HG03097 (cell line): ENCODE data around the gene ACSS1.

Source experiments
- ATAC-seq: cut with Tn5 transposase; IDR thresholded peaks from one replicate; pipeline ENCODE4 v1.9.1; 2021; ENCODE audit not compliant: unreplicated experiment, low FRiP score

The ACSS1 gene

DNA sequence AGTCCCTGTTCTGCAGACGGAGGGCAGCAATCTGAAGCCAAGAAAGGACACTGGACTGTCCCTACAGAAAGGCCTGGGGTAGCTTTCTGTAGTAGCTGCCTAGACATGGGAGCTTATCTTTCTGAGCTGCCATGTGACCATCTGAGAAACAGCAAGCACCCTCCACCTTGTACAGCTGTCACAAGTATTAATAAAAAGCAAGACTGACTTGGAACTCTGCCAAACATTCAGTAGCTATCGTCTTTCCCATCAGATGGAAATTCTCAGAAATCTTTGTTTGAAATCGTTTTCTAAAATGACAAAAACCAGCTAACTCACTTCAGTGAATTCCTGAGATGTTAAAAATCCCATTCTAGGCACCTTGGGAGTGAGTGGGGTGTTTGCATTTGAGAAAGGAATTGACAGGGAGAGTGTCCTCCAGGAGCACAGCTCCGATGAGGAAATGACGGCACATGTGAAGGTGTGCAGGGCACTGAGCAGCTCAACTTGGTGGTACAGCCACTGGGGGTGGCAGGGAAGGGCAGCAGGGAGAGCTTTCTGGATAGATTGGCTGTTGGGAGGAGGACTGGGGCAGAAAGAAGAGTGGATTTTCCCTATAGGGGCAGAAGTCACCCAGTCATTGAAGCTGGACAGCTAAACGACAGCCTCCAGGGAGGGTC, 24.5 kb downstream of the ACSS1 start:
- no peak for ATAC-seq

DNA sequence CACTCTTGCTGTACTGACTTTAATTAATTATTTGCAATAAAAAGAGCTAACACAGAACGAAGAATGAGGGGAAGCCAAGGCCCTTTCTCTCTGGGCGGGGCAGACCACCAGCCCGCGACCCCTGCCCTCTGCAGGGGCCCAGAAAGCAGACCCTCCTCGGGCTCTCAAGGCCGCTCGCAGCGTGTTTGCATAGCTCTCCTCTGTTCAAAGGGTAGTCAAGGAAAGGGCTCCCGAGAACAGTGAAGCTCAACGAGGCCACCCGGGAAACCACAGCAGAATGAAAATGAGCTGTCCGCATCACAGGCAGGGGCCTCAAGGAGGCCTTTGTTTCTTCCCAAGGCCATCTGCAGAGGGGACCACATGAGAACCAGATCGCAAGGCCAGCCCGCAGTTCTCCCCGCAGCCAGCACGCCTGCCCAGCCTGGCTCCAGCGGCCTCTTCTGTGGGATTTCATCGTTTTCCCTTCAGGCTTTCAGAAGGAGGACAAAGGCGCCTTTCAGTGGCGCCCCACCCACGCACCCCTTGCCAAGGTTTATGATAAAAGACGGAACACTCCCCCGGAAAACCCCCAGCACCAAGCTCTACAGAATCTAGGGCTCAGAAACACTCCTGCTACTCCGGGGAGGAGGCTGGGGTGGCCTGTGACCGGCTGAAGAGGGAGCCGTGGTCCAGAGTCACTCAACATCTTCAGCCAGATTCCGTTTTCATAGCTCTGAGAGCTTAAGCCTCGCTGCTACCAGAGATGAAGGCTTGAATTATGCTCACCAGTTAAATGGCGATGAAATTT, 25.3 kb downstream of the ACSS1 start:
- ATAC-seq = no peak

DNA sequence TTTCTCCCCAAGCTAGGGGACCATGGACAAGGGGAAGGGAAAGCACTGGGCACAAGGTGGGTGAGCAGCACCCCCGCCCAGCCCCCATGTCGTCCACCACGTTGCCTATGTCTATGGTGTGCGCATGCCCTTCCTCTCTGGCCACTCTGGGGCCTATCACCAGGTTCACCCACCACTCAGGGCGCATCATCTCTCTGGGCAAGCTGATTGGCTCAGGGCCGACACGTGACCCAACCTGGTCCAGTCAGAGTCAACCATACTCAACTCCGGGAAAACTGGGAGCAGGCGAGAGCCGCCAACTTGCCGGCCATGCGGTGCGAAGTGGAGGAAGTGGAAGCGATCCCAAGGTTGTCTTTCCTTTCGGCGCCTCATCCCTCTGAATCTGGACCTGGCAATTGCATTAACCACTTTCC, 25.9 kb downstream of the ACSS1 start:
- no peak for ATAC-seq

DNA sequence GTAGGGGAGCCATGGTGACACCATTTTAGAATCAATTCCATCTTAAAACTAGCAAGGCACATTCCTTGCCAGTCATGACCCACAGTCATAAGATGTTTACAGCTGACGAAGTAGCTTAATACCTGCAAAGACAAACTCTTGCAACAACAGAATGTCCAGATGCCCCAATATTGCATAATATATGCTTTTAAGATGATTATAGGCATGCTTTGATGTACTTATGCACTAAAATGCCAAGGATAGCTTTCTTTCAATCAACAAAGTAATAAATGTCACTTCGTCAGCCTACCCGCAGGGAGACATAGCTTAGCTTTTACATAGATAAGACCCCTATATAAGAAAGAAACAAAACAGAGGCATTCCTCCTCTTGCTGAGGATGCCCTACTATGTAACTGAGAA, 26.7 kb downstream of the ACSS1 start:
- ATAC-seq = no peak

DNA sequence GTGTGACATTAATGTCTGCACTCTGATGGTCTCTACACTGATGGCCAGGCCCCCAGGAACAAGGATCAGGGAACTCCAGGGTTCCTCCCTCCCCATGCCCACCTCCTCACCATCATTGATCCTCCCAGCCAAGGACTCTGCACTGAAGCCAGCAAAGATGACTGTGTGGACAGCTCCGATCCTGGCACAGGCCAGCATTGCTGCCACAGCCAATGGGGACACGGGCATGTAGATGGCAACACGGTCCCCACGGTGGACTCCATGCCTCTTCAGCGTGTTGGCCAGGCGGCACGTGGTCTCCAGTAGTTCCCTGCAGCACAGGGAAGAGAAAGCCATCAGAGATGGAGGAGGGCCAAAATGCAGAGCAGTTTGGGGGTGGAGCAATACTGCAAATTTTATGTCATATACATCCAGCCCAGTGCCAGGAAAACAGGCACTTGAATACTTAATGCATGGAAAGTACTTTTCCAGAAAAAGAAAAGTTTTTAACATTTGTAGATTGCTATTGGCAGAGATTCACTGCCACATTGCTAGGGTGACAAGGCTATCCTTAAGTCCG, 27.2 kb downstream of the ACSS1 start:
- no peak for ATAC-seq

DNA sequence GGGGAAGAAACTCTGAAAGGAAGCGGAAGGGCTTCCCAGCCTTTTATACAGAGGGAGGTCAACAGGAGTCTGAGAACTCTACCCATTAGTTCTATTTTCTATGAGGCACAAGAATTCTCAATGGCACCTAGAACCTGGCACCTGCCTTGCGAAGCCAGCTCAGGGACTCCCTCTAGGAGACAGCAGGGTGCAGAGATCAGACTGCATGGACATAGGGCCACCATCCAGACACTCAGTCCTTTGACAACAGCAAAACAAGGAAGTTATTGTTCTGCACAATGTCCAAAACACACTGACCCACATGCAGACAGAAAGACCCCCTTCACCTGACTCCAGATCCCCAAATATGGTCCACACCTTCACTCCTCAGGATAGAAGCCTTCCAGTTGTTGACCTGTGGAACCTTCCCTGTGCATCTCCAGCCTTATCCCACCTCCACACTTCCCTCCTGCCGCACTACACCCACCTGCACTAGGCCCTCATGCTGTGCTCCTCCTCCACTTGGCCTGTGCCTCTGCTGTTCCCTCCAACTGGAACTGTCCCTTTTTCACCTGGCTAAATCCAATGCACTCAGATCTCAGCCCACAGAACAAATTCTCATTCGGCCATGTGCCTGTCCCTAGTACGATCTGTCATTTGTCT, 27.8 kb downstream of the ACSS1 start:
- no peak for ATAC-seq

DNA sequence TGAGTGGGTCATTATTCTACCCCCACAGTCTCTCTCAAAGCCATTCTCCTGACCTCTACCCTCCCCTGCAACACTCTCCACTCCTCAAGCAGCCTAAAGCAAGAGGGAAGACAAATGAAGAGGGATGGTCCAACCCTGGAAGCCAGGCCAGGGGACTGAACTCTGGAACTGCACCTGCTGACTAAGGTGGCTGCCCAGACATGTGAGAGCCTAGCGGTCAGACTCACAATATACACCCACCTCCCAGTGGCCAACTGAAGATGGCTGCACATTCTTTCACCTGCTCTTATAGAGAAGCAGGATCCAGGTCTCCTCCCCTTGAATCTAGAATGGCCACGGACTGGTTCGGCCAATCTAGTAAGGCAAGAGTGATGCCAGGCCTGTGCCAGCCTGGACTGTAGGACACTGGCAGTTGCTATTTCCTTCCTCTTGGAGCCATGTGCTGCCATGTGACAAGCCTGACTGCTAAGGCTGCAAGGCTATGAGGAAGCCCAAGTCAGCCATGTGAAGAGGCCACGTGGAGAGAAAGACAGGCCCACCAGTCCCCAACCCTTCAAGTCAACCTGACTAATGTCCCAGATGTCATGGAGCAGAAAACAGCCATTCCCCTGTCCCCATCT, 31.8 kb downstream of the ACSS1 start:
- ATAC-seq = no peak

DNA sequence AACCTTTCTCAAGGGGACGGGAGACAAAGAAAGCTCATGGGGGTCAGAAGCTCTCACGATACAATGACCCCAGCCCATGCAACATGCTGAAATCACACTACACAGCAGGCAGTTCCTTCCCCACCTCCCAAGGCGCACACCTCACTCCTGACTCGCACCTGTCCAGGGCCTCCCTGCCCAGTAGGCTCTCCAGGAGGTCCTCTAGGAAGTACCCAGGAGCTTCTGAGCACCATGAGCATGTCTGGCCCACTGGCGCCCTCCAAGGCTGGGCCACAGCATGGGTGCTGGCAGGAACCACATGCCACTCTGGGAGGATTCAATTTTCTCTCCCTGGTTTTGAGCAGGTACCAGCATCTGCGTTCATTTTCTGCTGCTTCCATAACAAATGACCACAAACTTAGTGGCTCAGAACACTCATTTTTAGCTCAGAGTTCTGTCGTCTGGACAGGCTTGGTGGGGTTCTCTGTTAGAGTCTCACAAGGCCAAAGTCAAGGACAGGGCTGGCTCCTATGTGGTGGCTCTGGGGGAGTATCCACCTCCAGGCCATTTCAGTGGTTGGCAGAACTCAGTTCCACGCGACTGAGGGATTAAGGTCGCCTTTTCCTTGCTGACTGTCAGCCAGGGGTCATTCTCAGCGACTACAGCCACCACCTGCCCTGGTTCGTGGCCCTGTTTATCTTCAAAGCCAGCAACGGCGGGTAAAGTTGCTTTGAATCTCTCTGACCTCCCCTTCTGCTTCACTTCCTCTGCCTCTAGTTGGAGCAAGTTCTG, 32.7 kb downstream of the ACSS1 start:
- ATAC-seq = no peak

DNA sequence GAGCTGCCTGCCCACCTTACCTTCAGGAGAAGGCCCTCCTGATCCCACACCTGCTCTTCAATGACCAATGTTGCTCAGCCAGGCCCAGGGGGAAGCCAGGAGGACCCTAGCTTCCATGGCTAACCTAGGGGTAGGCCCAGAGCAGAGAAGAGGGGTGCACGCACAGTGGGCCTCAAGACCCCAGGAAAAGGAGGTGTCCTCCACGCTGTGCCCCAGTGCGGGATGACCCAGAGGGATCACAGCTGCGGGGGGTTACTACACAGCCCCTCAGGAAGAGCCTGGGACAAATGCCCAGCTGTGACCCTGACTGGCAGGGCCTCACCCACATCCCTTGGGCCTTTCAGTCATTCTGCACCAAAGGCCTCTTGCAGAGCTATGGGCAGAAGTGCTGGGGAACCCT, 33.8 kb downstream of the ACSS1 start:
- no peak for ATAC-seq

DNA sequence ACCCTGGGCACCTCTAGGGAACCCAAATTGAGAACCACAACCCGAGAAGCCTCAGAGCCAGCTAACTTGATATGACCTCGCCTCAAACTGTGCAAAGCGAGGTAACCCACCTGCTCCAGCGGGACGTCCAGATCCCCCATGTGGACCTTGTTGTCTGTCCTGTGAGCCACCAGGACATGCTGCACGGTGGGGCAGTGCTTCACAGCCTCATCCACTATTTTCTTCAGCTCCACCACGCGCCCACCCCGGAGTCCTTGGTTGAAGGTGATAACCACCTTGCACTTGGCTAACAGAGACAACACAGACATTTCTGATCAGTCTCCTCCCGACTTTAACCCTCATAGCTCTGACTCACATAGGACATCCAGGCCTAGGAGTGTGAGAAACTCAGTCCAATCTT, 34.6 kb downstream of the ACSS1 start:
- ATAC-seq = no peak

DNA sequence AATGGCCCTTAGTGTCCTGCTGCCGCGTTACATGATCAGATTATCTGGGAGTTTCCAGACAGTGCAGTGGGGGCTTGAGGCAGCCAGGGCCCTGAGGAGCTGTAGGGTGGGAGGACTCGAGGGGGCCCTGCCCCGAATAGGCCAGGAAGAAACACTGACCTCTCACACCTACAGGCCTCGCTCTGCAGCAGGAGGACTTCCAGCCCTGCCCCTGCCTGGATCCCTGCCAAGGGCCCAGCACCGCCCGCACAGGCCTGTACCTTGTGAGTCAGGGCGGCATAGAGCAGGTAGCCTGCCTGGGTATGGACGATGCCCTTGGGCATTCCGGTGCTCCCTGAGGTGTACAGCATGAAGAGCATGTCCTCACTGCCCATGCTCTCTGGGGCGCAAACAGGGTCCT, 35.3 kb downstream of the ACSS1 start:
- ATAC-seq = no peak

DNA sequence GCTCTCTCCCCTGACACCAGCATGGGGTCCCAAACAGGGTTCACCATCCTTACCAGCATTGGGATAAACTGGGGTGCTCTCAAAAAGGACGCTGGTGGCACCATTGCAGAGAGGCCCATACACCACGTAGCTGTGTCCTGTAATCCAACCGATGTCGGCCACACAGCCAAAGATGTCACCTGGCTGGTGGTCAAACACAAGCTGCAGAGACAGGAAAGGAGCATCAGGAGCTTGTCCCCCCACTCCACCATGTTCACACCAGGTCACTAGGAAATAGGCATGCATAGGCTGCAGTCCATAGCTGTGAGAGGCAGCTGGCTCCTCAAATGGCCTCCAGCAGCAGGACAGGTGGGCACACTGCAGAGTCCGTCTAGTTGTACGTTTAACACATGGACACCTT, 36.6 kb downstream of the ACSS1 start:
- no peak for ATAC-seq

DNA sequence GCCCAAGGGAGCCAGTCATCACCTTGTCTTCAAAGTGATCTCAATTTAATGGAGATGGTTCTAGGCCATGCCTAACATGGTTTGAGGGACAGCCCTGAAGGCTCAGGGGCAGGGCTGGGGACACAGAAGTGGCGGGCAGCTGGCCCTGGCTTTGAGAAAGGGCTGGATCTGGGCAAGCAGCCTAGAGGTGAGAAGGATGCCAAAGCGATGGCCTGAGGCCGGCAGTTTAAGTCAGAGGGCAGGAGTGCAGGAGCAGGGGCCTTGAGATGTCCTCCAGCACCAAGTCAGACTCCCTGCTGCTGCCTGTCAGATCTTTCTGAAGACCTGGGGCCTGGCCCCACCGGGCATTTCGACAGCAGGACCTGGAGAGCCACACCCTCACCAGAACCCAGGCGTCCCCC, 37.0 kb downstream of the ACSS1 start:
- ATAC-seq = no peak

DNA sequence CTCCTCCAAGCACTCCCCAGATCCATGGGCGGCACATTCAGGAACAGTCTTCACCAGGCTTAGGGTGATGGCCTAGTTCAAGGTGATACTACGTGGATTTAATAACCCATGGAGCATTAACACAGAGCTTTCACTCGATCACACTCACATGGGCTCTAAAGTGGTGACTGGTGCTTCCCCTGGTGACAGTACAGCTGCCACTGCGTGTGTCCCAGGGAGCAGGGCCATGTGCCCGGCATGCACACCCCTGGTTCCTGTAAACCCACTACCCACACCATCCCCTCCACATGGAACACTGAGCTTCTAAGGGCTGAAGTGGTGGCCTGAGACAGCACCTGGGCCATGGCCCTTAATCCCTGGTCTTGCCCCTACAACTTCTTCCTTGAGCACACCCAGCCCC, 37.6 kb downstream of the ACSS1 start:
- ATAC-seq = no peak

DNA sequence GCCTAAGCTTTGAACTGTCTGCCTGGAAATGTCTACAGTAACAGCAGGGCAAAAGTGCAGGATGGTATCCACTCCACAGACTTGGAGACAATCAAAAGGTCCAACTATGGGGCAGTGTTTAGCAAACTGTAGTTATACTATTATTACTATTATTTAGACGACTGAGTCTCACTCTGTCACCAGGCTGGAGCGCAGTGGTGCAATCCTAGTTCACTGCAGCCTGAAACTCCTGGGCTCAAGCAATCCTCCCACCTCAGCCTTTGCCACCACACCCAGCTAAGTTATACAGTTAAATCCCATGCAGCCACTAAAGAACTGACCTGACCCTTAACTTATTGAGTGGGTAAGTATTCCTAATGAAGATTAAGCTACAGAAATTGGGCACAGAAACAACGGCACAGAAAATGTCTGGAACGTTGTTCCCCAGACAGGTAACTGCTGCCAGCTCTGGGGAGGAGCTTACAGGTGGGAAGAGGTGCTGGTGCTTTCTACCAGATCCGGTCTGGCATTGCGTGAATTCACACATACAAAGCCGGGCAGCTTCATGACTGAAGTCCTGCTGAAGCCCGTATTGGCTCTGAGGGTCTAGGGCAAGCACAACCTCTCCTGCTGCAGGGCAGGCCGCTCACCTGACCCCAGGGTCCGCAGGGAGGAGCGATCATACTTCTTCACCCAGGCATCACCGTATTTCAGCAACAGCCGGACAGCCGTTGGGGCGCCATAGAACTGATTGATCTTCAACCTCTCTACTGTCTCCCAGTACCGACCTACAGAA, 38.4 kb downstream of the ACSS1 start:
- ATAC-seq = no peak

DNA sequence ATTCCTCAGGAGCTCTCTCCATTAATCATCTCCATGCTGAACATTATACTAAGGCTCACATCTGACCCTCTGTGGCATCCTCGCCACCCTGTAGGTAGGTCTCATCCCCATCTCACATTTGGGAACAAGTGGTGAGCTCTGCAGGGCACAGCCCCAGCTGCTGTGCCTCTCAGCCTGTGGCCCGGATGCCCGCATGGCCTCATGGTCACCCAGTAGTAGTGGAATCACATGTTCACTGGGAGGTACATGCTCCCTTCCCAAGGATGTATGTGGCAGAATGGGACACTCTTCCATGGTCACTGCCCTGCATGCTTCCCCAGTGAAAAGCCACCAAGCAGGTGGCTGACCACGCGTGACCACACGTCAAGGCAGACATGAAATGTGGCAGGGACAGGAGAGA, 39.1 kb downstream of the ACSS1 start:
- no peak for ATAC-seq

DNA sequence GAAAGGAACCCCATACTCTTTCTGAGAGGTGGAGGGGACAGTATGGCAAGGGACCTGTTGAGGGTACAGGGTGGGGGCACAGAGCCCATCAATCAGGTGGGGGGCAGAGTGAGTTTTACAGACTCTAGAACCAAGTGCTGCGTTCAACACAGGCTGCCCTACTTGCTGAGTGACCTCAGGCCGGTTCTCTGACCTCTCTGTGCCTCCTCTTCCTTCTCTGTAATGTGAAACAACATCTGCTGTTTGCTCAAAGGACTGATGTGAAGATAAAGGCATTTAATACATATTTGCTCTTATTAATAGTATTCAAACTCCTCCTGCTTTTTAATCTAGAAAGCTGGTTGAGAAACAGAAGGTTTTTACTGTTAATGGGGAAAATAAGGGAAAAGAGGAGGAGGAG, 39.5 kb downstream of the ACSS1 start:
- no peak for ATAC-seq

DNA sequence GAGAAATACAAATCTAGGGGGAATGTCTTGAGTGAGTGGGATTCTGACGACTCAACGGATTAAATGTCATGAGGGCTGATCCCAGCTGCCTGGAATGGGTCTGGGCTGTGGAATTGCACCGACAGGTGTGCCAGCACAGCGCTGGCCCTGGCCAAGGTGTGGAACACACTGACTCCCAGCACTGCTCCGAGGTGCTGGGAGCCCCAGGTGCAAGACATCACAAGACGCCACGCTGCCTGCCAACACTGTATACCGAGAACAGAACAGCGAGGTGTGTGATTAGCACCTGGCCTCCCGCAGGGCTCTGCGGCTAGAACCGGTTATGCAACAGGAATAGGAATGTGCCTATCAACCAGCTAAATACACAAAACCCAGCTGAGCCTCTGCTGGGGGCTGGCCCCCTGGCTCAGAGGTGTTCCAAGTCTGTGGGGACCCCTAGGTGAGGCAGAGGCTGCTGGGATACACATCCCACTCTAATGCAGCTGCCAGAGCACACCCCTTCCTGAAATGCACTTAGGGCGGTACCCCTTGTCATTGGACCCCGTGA, 40.6 kb downstream of the ACSS1 start:
- no peak for ATAC-seq

DNA sequence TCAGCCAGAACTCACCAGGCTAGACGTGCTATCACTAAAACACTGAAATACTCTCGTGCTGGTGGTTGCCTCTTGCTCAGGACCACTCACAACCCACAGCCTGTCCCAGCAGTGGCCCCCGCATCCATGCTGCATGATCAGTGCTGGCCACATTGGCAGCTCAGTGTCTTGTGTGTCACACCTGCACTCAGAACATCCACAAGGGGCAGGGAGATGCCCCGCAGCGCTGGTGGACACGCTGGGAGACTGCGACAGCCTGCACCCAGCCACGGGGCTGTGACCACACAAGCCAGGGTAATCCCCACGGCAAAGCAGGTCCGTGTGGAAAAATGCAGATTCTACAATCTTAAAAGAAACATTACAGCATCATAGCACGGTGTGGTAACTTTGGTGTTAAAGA, 41.5 kb downstream of the ACSS1 start:
- no peak for ATAC-seq
